ENCODE measurements around the gene SNRNP48. TPM values are rescaled to one million over a fixed set of nuclear protein-coding genes. Genes with fewer than 3 reads are reported as not detected.

SNRNP48 gene
- total RNA-seq, 1 donor from 2014 or later, result 9.3 TPM

- ATAC-seq (no peak), DNase-seq (no peak)
- Histone ChIP-seq H3K4me1 (peaks cover 22% of the 10 kb centered on the region), H3K27ac (no peak overlapping the region), H3K9me3 (no peaks in the 10 kb centered on the region), H3K36me3 (peaks cover 3% of the 10 kb centered on the region), H3K4me3 (no peak overlapping the region), H3K27me3 (ENCODE audit: low read depth) (no peaks in the 10 kb centered on the region)
- intact Hi-C loops (cut with DNase I), result no loop called here
- TF ChIP-seq, protein P1, sequence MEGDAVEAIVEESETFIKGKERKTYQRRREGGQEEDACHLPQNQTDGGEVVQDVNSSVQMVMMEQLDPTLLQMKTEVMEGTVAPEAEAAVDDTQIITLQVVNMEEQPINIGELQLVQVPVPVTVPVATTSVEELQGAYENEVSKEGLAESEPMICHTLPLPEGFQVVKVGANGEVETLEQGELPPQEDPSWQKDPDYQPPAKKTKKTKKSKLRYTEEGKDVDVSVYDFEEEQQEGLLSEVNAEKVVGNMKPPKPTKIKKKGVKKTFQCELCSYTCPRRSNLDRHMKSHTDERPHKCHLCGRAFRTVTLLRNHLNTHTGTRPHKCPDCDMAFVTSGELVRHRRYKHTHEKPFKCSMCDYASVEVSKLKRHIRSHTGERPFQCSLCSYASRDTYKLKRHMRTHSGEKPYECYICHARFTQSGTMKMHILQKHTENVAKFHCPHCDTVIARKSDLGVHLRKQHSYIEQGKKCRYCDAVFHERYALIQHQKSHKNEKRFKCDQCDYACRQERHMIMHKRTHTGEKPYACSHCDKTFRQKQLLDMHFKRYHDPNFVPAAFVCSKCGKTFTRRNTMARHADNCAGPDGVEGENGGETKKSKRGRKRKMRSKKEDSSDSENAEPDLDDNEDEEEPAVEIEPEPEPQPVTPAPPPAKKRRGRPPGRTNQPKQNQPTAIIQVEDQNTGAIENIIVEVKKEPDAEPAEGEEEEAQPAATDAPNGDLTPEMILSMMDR (IDR thresholded peaks at IDR 0.05), result no peak
Measured at GRCh38 chr6:7587631-7588100, 2.3 kb upstream of the SNRNP48 start.

DNA sequence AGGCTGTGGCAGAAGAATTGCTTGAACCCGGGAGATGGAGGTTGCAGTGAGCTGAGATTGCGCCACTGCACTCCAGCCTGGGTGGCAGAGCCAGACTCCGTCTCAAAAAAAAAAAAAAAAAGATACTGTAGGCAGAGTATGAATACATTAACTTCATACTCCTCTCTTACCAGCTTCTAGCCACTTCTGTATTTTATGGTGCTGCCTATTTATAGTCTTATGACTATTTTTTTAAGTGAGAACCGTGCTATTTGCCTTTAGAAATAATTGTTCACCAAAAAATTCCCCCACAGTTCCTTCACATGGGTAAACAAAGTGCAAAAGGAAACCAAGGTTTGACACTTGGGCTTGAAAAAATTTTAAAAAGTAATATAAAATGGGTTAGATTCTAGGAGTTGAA, 1.5 kb upstream of the SNRNP48 start:
- Histone ChIP-seq H3K4me3 (no peak overlapping the region), H3K27ac (no peak overlapping the region), H3K36me3 (peaks cover 5% of the 10 kb centered on the region), H3K9me3 (no peaks in the 10 kb centered on the region), H3K4me1 (peaks cover 22% of the 10 kb centered on the region), H3K27me3 (ENCODE audit: low read depth) (no peaks in the 10 kb centered on the region)
- intact Hi-C loops (cut with DNase I), result no loop called here
- TF ChIP-seq, protein P1 (IDR thresholded peaks at IDR 0.05), result no peak
- ATAC-seq, result no peak
- DNase-seq, result no peak

- ATAC-seq (no peak), DNase-seq (no peak)
- Histone ChIP-seq H3K9me3 (no peaks in the 10 kb centered on the region), H3K27me3 (ENCODE audit: low read depth) (no peaks in the 10 kb centered on the region), H3K36me3 (peaks cover 9% of the 10 kb centered on the region), H3K27ac (peak overlapping the region; percentile 71), H3K4me3 (peak overlapping the region; percentile 94), H3K4me1 (peaks cover 22% of the 10 kb centered on the region)
- TF ChIP-seq, protein P1 (IDR thresholded peaks at IDR 0.05), result no peak
- intact Hi-C loops (cut with DNase I), result no loop called here
Measured at GRCh38 chr6:7589221-7589620, 777 bp upstream of the SNRNP48 start.

- peaks cover 26% of the 10 kb centered on the region for H3K36me3 ChIP-seq
- intact Hi-C loops (cut with DNase I), result no loop called here
- peak overlapping the region; percentile 94 for H3K4me3 ChIP-seq
- TF ChIP-seq, protein P1 (IDR thresholded peaks at IDR 0.05), result no peak
- H3K27me3 ChIP-seq (ENCODE audit: low read depth), result no peaks in the 10 kb centered on the region
- peaks cover 22% of the 10 kb centered on the region for H3K4me1 ChIP-seq
- H3K27ac ChIP-seq, result peak overlapping the region; percentile 71
- no peaks in the 10 kb centered on the region for H3K9me3 ChIP-seq
- DNase-seq, result no peak
- ATAC-seq, result peak; percentile 11 to 21
Measured at GRCh38 chr6:7590918-7591302, 912 bp downstream of the SNRNP48 start.

DNA sequence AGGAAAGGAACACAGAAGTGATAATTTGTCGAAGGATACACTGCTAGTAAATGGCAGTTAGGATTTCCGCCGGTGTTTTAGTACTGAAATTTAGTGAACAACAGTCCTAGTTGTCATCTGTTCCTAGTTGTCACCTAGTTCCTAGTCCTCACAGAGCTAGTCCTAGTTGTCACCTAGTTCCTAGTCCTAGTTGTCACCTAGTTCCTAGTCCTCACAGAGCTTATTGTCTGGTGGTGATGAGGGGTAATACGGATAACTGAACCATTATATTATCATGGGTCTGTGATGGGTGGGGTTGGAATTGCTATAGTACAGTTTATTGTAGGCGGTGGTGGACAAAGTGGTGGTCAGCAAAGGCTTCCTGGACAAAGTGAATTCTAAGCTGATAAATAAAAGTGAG, 1.8 kb downstream of the SNRNP48 start:
- intact Hi-C loops (cut with DNase I), result no loop called here
- Histone ChIP-seq H3K36me3 (peaks cover 34% of the 10 kb centered on the region), H3K27ac (no peak overlapping the region), H3K4me1 (peaks cover 22% of the 10 kb centered on the region), H3K4me3 (peak overlapping the region; percentile 94), H3K9me3 (no peaks in the 10 kb centered on the region), H3K27me3 (ENCODE audit: low read depth) (no peaks in the 10 kb centered on the region)
- DNase-seq, result no peak
- ATAC-seq, result no peak
- TF ChIP-seq, protein P1 (IDR thresholded peaks at IDR 0.05), result no peak

DNA sequence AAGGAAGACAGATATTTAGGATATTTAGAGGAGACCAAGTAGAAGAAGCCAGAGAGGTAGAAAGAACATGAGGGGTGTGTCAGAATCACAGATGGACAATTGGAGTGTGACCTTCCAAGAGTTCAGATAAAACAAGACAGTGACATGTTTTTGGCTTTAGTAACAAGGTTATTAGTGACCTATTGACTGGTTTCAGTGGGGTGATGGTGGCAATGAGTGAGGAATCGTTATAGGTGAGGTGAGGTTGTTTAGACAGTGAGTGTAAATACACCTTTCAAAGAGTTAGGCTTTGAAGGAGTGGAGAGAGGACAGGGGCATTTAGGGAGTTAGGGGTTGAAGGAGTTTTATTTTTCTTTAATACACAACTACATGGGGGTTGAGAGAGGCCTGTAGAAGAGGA, 3.2 kb downstream of the SNRNP48 start:
- Histone ChIP-seq H3K27ac (no peak overlapping the region), H3K27me3 (ENCODE audit: low read depth) (no peaks in the 10 kb centered on the region), H3K4me1 (peaks cover 22% of the 10 kb centered on the region), H3K4me3 (no peak overlapping the region), H3K36me3 (peaks cover 49% of the 10 kb centered on the region), H3K9me3 (no peaks in the 10 kb centered on the region)
- ATAC-seq, result no peak
- TF ChIP-seq, protein P1 (IDR thresholded peaks at IDR 0.05), result no peak
- no peak for DNase-seq
- intact Hi-C loops (cut with DNase I), result no loop called here
